GM10266 (cell line): ENCODE measurements around the gene IFNG.

ENCODE experiments used
- DNase-seq: peaks from one replicate; pipeline ENCODE4 v3.0.0; 2012; ENCODE audit errors: extremely low spot score
- TF ChIP-seq, protein P1 (sequence below): IDR thresholded peaks from 2 replicates; pipeline ENCODE4 v1.5.1; 2012; ENCODE audit warnings: mild to moderate bottlenecking, low read depth; ENCODE audit not compliant: control insufficient read depth, insufficient read depth; ENCODE audit errors: missing control alignments

IFNG gene

DNA sequence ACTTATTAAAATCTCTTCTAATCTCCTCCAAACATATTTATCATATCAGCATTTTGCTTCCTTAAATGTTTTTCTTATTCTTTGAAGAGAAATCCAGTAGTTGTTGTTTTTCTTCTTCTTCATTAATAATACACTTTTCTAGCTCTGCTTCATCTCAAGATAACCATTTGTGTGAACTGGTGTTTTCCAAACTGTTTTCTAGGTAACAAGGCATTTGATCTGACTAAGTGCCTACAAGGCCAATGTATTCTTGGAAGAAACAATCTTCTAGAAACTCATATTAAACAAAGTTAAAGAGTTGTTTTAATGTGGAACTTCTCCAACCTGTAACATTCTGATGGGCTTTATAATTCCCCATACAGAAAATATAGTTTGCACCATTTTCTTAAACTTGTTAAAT lies 30.8 kb upstream of the IFNG start:
- DNase-seq, result no peak
- TF ChIP-seq, protein P1, sequence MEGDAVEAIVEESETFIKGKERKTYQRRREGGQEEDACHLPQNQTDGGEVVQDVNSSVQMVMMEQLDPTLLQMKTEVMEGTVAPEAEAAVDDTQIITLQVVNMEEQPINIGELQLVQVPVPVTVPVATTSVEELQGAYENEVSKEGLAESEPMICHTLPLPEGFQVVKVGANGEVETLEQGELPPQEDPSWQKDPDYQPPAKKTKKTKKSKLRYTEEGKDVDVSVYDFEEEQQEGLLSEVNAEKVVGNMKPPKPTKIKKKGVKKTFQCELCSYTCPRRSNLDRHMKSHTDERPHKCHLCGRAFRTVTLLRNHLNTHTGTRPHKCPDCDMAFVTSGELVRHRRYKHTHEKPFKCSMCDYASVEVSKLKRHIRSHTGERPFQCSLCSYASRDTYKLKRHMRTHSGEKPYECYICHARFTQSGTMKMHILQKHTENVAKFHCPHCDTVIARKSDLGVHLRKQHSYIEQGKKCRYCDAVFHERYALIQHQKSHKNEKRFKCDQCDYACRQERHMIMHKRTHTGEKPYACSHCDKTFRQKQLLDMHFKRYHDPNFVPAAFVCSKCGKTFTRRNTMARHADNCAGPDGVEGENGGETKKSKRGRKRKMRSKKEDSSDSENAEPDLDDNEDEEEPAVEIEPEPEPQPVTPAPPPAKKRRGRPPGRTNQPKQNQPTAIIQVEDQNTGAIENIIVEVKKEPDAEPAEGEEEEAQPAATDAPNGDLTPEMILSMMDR, result no peak

DNA sequence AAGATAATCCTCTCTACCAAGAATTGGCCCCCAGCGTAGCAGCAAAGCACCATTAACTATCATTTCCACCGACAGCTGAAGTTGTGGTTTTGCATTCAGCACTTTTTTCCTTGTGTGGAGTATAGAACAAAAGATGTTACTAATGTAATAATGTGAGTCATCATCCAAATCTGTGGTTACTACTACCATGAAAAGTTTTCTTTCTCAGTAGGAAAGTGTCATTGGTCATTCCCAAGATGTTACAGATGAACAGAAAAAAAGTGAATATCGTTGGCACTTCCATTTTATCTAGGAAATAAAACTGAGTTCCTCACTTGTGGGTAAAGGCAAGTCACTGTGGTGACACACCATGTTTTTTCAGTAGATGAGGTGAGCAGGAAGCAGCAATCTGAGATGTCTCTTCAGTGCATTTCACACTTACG lies 30.3 kb upstream of the IFNG start:
- DNase-seq, result no peak
- TF ChIP-seq, protein P1, result no peak

DNA sequence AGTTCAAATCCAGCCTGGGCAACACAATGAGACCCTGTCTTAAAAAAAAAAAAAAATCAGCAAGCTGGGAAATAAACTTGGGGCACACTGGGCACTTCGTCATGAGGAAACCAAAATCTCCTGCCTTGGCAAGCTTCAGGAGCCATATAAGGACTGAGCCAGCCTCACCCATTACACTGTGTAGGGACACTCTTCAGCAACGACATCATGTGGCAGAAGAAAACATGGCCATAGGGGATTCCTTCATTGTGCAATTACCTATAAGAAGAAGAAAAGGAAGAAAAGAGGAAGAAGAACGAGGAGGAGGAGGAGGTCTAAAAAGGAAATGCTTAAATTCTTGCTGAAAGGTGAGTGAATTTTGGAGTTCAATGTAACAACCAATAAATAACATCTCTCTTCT lies 26.1 kb upstream of the IFNG start:
- DNase-seq, result no peak
- TF ChIP-seq, protein P1, result no peak

DNA sequence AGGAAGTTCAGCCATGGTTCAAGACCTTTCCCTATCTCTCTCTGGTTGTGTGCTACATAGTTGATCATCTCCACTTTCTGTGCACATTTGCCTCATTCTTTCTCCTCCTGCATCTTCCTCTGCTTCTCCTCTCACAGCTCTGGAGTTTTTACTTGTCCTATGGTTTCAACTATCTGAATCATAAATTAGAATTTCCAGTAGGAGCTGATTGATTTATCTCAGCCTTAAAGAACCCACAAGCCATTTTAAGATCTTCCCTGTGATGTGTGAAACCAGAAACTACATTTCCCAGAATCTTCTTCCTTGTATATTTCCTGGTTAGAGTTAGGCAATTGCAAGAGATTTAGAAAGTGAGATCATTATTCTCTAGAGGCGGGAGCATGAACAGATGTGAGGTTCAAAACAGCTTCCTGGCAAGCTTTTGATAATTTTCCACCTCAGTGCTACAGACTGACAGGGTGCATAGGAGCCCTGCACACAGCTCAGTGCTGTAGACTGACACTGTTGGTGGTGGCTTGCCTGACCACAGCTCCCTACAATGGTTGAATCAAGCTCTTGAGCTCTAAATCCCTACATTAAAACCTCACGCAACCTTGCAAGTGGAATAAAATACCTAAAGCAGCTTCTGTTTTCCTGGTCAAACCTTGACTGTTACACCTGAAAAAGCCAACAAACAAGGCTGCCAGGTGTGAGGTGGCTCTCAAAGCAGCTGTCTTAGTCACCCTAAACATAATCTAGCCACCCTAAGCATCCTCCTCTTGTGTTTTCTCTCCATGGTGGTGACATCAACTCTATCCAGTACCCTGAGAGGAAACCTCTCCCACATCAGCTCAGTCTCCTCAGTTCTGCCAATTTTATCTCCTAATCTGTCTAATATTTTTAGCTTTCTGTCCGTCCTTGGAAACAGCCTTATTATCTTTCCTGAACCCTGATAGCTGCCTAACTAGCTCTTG lies 21.5 kb upstream of the IFNG start:
- TF ChIP-seq, protein P1, result no peak
- DNase-seq, result no peak

DNA sequence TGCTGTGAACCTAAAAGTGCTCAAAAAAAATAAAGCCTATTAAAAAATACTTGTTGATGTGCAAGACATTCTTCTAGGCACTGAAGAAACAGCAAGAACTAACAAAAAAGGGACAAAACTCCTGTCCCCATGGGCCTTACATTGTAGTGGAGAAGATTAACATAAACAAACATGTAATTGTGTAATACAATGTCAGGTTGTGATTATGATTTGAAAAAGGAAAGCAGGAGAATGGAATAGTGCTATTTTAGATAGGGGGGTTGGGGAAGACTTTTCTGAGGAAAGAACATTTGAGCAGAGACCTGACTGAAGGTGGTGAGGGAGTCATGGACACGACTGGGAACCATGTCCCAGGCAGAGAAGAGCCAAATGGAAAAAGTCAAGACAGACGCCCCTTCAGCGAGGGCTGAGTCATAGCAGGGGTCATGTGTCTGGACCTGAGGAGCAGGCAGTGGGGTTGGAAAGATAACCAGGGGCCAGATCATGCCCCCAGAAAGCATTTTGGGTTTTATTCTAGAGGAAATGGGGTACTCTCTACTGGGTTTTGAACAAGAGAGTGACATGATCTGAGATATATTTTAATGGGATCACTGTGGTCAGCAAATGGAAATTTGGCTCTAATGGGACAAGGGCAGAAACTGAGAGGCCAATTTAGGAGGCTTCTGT lies 19.4 kb upstream of the IFNG start:
- TF ChIP-seq, protein P1, result no peak
- DNase-seq, result no peak

DNA sequence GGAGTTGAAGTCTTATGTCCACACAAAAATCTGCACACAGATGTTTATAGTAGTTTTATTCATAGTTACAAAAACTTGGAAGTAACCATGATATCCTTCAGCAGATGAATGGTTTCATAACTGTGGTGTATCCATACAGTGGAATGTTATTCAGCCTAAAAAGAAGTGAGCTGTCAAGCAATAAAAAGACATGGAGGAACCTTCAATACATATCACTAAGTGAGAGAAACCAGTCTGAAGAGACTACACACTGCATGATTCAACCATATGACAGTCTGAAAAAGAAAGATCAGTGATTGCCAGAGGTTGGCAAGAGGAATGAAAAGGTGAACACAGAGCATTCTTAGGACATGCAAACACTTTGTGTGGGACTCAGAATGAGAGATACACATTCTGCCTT lies 18.6 kb upstream of the IFNG start:
- TF ChIP-seq, protein P1, result no peak

DNA sequence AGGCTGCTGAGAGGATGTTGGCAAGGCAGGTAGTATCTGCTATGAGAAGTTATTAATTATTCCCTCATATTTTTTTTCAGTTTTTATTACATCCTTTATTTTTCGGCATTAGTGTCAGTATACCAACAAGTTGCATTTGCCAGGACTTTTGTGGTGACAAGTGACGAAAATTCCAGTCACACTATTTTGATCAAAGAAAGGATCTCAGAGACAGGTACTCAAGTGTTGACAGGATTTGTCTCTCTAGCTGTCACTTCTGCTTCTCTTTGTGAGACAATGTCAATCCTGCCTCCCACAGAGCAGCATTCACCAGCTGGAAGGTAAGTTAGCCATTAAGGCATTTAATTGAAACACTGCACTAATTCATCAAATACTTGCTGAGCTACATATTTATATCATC lies 18.0 kb upstream of the IFNG start:
- TF ChIP-seq, protein P1, result no peak
- DNase-seq, result no peak

More for the DNA sequence above, 18.6 kb upstream of the IFNG start:
- DNase-seq, result no peak
